ENCODE measurements around the gene LRRC27. TPM values are rescaled to one million over a fixed set of nuclear protein-coding genes. Genes with fewer than 3 reads are reported as not detected.

LRRC27 gene
- polyA plus RNA-seq, 2 of the 4 experiments (the other 2 are of a cell fraction), result 6.5 to 6.9 TPM

- TF ChIP-seq USF2 (IDR thresholded peaks at IDR 0.05) (no peak), TP53 (CRISPR knock-in tag; IDR thresholded peaks at IDR 0.05) (no peak), ZSCAN20 (CRISPR knock-in tag; IDR thresholded peaks at IDR 0.05) (no peak), KDM5A (IDR thresholded peaks at IDR 0.05) (no peak)
These were observed 81.5 kb downstream of the LRRC27 start (continued) for GRCh38 chr10:132413226-132414205.

- WGBS (ENCODE audit: missing lambda C conversion rate), result 97% methylated on average over 20 of the region's 21 CpGs
- ATAC-seq, result no peak
- DNase-seq (ENCODE audit: low read depth in 1 of 2, low spot score in 1 of 2), result no peak
- ChIA-PET POLR2A (no interaction called here), CTCF (interaction anchor here (1.2 kb wide), 1 partner anchor 27 kb away, joined by 3 read pairs; no protein-coding TSS in a partner anchor)
- Histone ChIP-seq H3K4me3 (no peak overlapping the region), H3K27ac (no peak overlapping the region), H3K4me2 (no peak overlapping the region), H3K4me1 (peaks cover 19% of the 10 kb centered on the region), H3K9me3 (no peaks in the 10 kb centered on the region)
- TF ChIP-seq RARB (CRISPR knock-in tag; IDR thresholded peaks at IDR 0.05) (no peak), FOSL2 (IDR thresholded peaks at IDR 0.05) (no peak), FOSL2 (CRISPR knock-in tag; IDR thresholded peaks at IDR 0.05) (no peak), POLR2AphosphoS2 (conservative IDR thresholded peaks at IDR 0.05; ENCODE audit: low read length) (no peak), E2F6 (IDR thresholded peaks at IDR 0.05; ENCODE audit: borderline replicate concordance, low read depth) (no peak), ESRRA (IDR thresholded peaks at IDR 0.05; ENCODE audit: borderline replicate concordance, low read length) (no peak), NFE2L2 (conservative IDR thresholded peaks at IDR 0.05; ENCODE audit: low read length) (no peak), HEYL (CRISPR knock-in tag; IDR thresholded peaks at IDR 0.05) (no peak), POLR2A (IDR thresholded peaks at IDR 0.05; ENCODE audit: low read length) (no peak), ZC3H11A (IDR thresholded peaks at IDR 0.05) (no peak), CBX8 (IDR thresholded peaks at IDR 0.05) (no peak), HDAC2 (IDR thresholded peaks at IDR 0.05) (no peak), GATA3 (IDR thresholded peaks at IDR 0.05; ENCODE audit: borderline replicate concordance) (no peak), HES2 (IDR thresholded peaks at IDR 0.05) (no peak), FOXS1 (CRISPR knock-in tag; IDR thresholded peaks at IDR 0.05) (no peak), EHF (CRISPR knock-in tag; IDR thresholded peaks at IDR 0.05) (no peak), EHMT2 (IDR thresholded peaks at IDR 0.05; ENCODE audit: low read depth) (no peak)
- FAIRE-seq, result no peak
These were observed 82.5 kb downstream of the LRRC27 start for GRCh38 chr10:132414402-132415016.

GRCh38 chr10:132415255-132415654 lies 83.3 kb downstream of the LRRC27 start:
- no peak overlapping the region for H3K4me3 ChIP-seq
- WGBS (ENCODE audit: missing lambda C conversion rate), result 92% methylated on average over 5 of the region's 5 CpGs
- DNase-seq (ENCODE audit: low read depth in 1 of 2, low spot score in 1 of 2), result no peak
- no peak overlapping the region for H3K4me2 ChIP-seq
- ATAC-seq, result no peak
- TF ChIP-seq RNF2 (IDR thresholded peaks at IDR 0.05; ENCODE audit: borderline replicate concordance, low read depth) (no peak), ESRRA (IDR thresholded peaks at IDR 0.05; ENCODE audit: borderline replicate concordance, low read length) (no peak), ZC3H11A (IDR thresholded peaks at IDR 0.05) (no peak), PHF8 (IDR thresholded peaks at IDR 0.05; ENCODE audit: borderline replicate concordance, low read depth) (no peak), MAFK (IDR thresholded peaks at IDR 0.05; ENCODE audit: partially characterized antibody) (no peak), HEYL (CRISPR knock-in tag; IDR thresholded peaks at IDR 0.05) (no peak), NPAS2 (CRISPR knock-in tag; IDR thresholded peaks at IDR 0.05; ENCODE audit: borderline replicate concordance) (no peak), ZSCAN20 (CRISPR knock-in tag; IDR thresholded peaks at IDR 0.05) (no peak), SMC3 (IDR thresholded peaks at IDR 0.05) (no peak), RCOR1 (IDR thresholded peaks at IDR 0.05; ENCODE audit: low read depth, low read length) (no peak), EHMT2 (IDR thresholded peaks at IDR 0.05; ENCODE audit: low read depth) (no peak), RARB (CRISPR knock-in tag; IDR thresholded peaks at IDR 0.05) (no peak), RFX5 (IDR thresholded peaks at IDR 0.05) (no peak), SREBF2 (IDR thresholded peaks at IDR 0.05) (no peak), BCL3 (IDR thresholded peaks at IDR 0.05) (no peak), USF2 (IDR thresholded peaks at IDR 0.05) (no peak), TFCP2L1 (CRISPR knock-in tag; IDR thresholded peaks at IDR 0.05) (no peak), FOSL2 (IDR thresholded peaks at IDR 0.05) (no peak), FOSL2 (CRISPR knock-in tag; IDR thresholded peaks at IDR 0.05) (no peak), POLR2A (IDR thresholded peaks at IDR 0.05; ENCODE audit: low read length) (no peak)
- ChIA-PET POLR2A (no interaction called here), CTCF (interaction anchor here (1.2 kb wide), 1 partner anchor 28 kb away, joined by 3 read pairs; no protein-coding TSS in a partner anchor)
- H3K9me3 ChIP-seq, result no peaks in the 10 kb centered on the region
- peaks cover 26% of the 10 kb centered on the region for H3K4me1 ChIP-seq
- FAIRE-seq, result no peak
- H3K27ac ChIP-seq, result no peak overlapping the region
